ENCODE data around the gene EMCN.

- TF ChIP-seq POLR2A (IDR thresholded peaks at IDR 0.05; ENCODE audit: low read depth, low read length) (no peak), POLR2AphosphoS5 (IDR thresholded peaks at IDR 0.05; ENCODE audit: low read depth, low read length) (no peak), TAF1 (IDR thresholded peaks at IDR 0.05; ENCODE audit: low read depth, low read length) (no peak)
Measured at GRCh38 chr4:100345585-100345984, 172.2 kb downstream of the EMCN start.
